MCF 10A (cell line): ENCODE data around the gene ALS2CL. TPM values are rescaled to one million over a fixed set of nuclear protein-coding genes. Genes with fewer than 3 reads are reported as not detected.

ENCODE experiments used
- BruUV-seq: library from RNA; stranded (reverse); fragments of 400-500 nt; replicated peaks from 2 replicates; lab custom pipeline; 2021; lab: Mats Ljungman, UMichigan
- CTCF ChIA-PET: fragments of 300-600 bp; sonication (Branson Sonifier 250); formaldehyde crosslinking; extraction: SDS; loops from one replicate; lab custom pipeline; 2021; ENCODE audit warnings: antibody characterized with exemption, inconsistent platforms; lab: Yijun Ruan, JAX
- POLR2A ChIA-PET: fragments of 300-600, 350-650 bp; sonication (Branson Sonifier 250); formaldehyde crosslinking; extraction: SDS; loops from one replicate; lab custom pipeline; 2020; ENCODE audit warnings: antibody characterized with exemption, inconsistent platforms; lab: Yijun Ruan, JAX
- DNase-seq: peaks from one replicate; pipeline ENCODE4 v3.0.0-alpha.2; 2018; ENCODE audit not compliant: unreplicated experiment
- H3K27ac Mint-ChIP-seq: one replicate; pipeline ENCODE4 v1.8.0; 2022; ENCODE audit warnings: mild to moderate bottlenecking, low read depth, mixed read lengths; ENCODE audit not compliant: unreplicated experiment
- H3K27me3 Mint-ChIP-seq: one replicate; pipeline ENCODE4 v1.8.0; 2022; ENCODE audit warnings: mixed read lengths; ENCODE audit not compliant: insufficient read depth, unreplicated experiment
- H3K36me3 Mint-ChIP-seq: one replicate; pipeline ENCODE4 v1.8.0; 2022; ENCODE audit warnings: mild to moderate bottlenecking, moderate library complexity, mixed read lengths; ENCODE audit not compliant: insufficient read depth, unreplicated experiment
- H3K4me1 Mint-ChIP-seq: one replicate; pipeline ENCODE4 v1.8.0; 2022; ENCODE audit warnings: mixed read lengths; ENCODE audit not compliant: insufficient read depth, unreplicated experiment
- H3K4me3 Mint-ChIP-seq: one replicate; pipeline ENCODE4 v1.8.0; 2022; ENCODE audit warnings: mild to moderate bottlenecking, moderate library complexity, mixed read lengths; ENCODE audit not compliant: unreplicated experiment
- H3K9me3 Mint-ChIP-seq: one replicate; pipeline ENCODE4 v1.8.0; 2022; ENCODE audit warnings: mixed read lengths; ENCODE audit not compliant: unreplicated experiment
- intact Hi-C: fragments of 100-400 bp; cut with micrococcal nuclease; formaldehyde crosslinking; loops from 2 replicates; pipeline ENCODE4 v1.14.1; 2022
- total RNA-seq: library from RNA; stranded (reverse); gene quantifications from 2 replicates; pipeline ENCODE4 v1.2.3, GENCODE V29; 2022
- TF ChIP-seq, protein P1 (sequence below): fragments of 200-600 bp; IDR thresholded peaks from one replicate; pipeline ENCODE4 v1.8.0; 2022; ENCODE audit warnings: antibody characterized with exemption, mild to moderate bottlenecking; ENCODE audit not compliant: unreplicated experiment

Gene ALS2CL
- total RNA-seq, 1 experiment from 2014 or later, result 95.5 TPM

DNA sequence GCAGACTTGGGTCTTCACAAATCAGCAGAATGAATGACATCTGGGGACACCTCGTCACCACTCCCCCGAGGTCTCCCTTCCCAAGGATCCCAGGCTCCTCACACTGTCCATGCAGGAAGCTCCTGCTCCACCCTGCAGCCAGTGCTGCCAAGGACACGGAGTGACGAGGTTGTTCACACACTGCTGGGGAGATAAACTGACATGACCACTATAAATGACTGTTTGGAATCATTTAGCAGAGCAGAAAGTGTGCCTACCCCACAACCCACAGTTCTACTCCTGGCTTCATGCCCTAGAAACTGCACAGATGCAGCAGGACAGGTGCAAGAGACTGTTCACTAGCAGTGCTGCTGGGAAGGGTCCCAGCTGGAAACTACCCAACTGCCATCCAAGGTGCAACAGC is 43.9 kb upstream of the ALS2CL start:
- Mint-ChIP-seq H3K4me3 (no peak overlapping the region), H3K4me1 (no peaks in the 10 kb centered on the region), H3K9me3 (no peaks in the 10 kb centered on the region), H3K36me3 (no peaks in the 10 kb centered on the region), H3K27ac (no peak overlapping the region), H3K27me3 (peaks cover 29% of the 10 kb centered on the region)
- POLR2A ChIA-PET, result interaction anchor here (0.7 kb wide), 1 partner anchor 27 kb away, joined by 3 read pairs; no protein-coding TSS in a partner anchor
- CTCF ChIA-PET, result interaction anchor here (0.6 kb wide), 1 partner anchor 157 kb away, joined by 5 read pairs; no protein-coding TSS in a partner anchor
- BruUV-seq, result no TSS peak
- DNase-seq, result no peak
- TF ChIP-seq, protein P1, sequence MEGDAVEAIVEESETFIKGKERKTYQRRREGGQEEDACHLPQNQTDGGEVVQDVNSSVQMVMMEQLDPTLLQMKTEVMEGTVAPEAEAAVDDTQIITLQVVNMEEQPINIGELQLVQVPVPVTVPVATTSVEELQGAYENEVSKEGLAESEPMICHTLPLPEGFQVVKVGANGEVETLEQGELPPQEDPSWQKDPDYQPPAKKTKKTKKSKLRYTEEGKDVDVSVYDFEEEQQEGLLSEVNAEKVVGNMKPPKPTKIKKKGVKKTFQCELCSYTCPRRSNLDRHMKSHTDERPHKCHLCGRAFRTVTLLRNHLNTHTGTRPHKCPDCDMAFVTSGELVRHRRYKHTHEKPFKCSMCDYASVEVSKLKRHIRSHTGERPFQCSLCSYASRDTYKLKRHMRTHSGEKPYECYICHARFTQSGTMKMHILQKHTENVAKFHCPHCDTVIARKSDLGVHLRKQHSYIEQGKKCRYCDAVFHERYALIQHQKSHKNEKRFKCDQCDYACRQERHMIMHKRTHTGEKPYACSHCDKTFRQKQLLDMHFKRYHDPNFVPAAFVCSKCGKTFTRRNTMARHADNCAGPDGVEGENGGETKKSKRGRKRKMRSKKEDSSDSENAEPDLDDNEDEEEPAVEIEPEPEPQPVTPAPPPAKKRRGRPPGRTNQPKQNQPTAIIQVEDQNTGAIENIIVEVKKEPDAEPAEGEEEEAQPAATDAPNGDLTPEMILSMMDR, result no peak
- intact Hi-C loops, result no loop called here

DNA sequence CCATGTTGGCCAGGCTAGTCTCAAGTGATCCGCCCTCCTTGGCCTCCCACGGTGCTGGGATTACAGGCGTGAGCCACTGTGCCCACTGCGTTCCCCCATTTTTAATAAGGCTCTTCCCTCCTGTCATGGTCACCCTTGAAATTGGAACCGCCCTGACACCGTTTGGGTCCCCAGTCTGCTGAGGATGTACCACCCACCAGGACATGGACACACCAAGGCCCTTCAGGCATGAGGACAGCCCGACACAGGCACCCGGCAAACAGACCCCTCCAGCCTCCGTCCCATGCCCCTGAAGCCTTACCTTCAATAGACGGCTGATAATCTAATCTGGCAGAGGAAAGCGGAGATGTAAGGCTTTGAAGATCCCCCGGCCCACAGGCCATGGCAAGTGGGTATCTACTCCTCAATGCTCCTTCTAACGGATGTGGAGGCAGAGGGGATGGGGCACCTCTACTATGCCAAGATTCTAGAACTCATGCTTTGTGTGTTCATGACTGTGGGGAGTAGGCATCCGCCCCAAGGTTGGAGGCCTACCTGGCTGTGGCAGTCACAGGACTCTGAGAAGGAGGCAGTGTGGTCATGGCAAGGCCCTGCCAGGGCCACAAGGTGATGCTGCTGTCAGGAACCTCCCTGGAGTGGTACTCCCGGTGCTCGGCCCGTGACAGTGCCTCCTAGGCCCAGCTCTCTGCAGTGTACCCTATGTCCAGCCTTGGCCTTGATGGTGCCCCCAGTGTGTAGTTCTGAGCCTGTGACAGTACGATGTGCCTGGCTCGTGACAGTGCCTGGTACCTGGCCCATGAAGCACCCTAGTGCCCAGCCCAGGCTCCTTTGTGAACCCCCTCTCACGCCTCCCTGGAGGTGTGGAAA is 42.8 kb upstream of the ALS2CL start:
- ChIA-PET POLR2A (interaction anchor here (0.6 kb wide), 1 partner anchor 200 kb away, joined by 3 read pairs; no protein-coding TSS in a partner anchor), CTCF (interaction anchor here (0.7 to 1.0 kb wide), 2 partner anchors 84 to 517 kb away, joined by 3 read pairs; no protein-coding TSS in a partner anchor)
- TF ChIP-seq, protein P1, result no peak
- no TSS peak for BruUV-seq
- Mint-ChIP-seq H3K36me3 (no peaks in the 10 kb centered on the region), H3K27me3 (peaks cover 40% of the 10 kb centered on the region), H3K4me3 (no peak overlapping the region), H3K9me3 (no peaks in the 10 kb centered on the region), H3K4me1 (no peaks in the 10 kb centered on the region), H3K27ac (no peak overlapping the region)
- DNase-seq, result no peak
- intact Hi-C loops, result no loop called here

DNA sequence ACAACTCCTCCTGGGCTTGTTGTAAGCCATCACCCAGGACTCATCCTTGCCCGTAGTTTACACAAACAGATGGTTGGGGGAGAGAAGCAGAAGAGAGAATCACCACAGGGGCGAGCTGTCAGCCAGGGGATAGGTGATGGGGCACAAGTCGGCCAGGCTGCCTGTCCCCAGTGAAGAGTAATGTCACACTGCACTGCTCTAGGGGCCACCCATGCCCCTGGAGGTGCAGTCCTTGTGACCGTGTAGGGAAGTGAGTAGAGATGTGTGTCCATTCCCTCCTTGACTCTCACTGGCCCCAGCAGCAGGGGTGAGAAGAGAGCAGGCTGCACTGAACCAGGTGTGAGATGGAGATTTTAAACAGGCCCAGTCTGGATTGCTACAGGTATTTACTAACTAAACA is 41.3 kb upstream of the ALS2CL start:
- CTCF ChIA-PET, result no interaction called here
- no peak for DNase-seq
- Mint-ChIP-seq H3K9me3 (no peaks in the 10 kb centered on the region), H3K27ac (no peak overlapping the region), H3K36me3 (no peaks in the 10 kb centered on the region), H3K4me3 (no peak overlapping the region), H3K4me1 (no peaks in the 10 kb centered on the region), H3K27me3 (peaks cover 48% of the 10 kb centered on the region)
- TF ChIP-seq, protein P1, result no peak
- POLR2A ChIA-PET, result no interaction called here
- no TSS peak for BruUV-seq
- intact Hi-C loops, result no loop called here

DNA sequence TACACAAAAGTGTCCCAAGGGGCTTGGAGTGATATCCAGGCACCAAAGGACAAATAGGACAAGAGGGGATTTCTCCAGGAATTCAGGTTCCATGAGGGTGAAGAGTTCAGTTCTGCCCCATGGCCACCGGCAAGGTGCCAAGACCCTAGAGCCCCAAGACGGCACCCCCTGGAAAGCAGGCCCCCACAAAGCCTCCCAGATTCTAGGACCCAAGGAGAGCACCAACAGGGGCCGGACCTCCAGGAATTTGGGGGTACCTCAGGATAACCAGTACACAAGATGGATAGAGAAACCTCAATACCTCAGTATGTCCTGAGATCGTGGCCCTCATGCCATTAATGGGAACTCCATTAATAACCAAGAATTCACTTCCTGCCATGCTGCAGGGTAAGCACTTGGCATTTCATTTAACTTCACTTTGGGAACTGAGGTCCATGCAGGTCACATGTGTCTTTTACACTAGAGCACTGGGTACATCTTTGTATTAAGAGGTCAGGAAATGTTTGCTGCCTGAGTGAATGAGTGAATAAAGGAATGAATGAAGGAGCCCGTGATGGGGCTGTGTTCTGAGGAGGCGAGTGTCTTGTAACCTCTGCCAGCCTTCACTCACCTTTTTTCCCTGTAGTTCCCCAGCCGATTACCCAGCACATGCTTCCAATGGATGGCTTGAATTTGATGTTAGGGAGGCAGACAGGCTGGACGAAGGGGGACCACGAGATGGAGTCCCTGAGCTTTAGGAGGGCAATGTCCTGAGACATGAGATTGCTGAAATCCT is 39.7 kb upstream of the ALS2CL start:
- TF ChIP-seq, protein P1, result no peak
- no peaks in the 10 kb centered on the region for H3K9me3 Mint-ChIP-seq
- BruUV-seq, result no TSS peak
- H3K4me1 Mint-ChIP-seq, result no peaks in the 10 kb centered on the region
- ChIA-PET POLR2A (no interaction called here), CTCF (no interaction called here)
- no peak overlapping the region for H3K4me3 Mint-ChIP-seq
- intact Hi-C loops, result no loop called here
- DNase-seq, result peak; percentile 19
- H3K27ac Mint-ChIP-seq, result no peak overlapping the region
- no peaks in the 10 kb centered on the region for H3K36me3 Mint-ChIP-seq
- peaks cover 52% of the 10 kb centered on the region for H3K27me3 Mint-ChIP-seq
